Large intestine (tissue), 12 donors: Measurements from ENCODE around the gene LRRC74B. TPM values are rescaled to one million over a fixed set of nuclear protein-coding genes. Genes with fewer than 3 reads are reported as not detected.

ENCODE experiments used
- DNase-seq, 2 donors: peaks; one replicate each; pipeline versions ENCODE4 v3.0.0 to v3.0.0-alpha.2; 2013
- H3K27ac ChIP-seq: one replicate; pipeline ENCODE4 v1.5.1; 2013; ENCODE audit warnings: low read length
- H3K27me3 ChIP-seq: 2 replicates; pipeline ENCODE4 v1.6.1; 2013; ENCODE audit warnings: low read length; ENCODE audit not compliant: control insufficient read depth, insufficient read depth
- H3K36me3 ChIP-seq: 2 replicates; pipeline ENCODE4 v1.6.1; 2013; ENCODE audit warnings: low read length; ENCODE audit not compliant: control insufficient read depth, insufficient read depth
- H3K4me1 ChIP-seq: one replicate; pipeline ENCODE4 v1.6.1; 2013; ENCODE audit warnings: low read length; ENCODE audit not compliant: control insufficient read depth, insufficient read depth
- H3K4me3 ChIP-seq: one replicate; pipeline ENCODE4 v1.5.1; 2013; ENCODE audit warnings: low read length
- H3K9me3 ChIP-seq: one replicate; pipeline ENCODE4 v1.6.1; 2013; ENCODE audit warnings: mild to moderate bottlenecking, low read depth, low read length, moderate library complexity; ENCODE audit not compliant: control insufficient read depth
- WGBS: methylation state at CpG from one replicate; pipeline ENCODE4 v1.1.5; 2013; ENCODE audit warnings: low lambda C conversion rate; ENCODE audit not compliant: insufficient coverage; 5-methylcytosine and 5-hydroxymethylcytosine counted together
- long read RNA-seq, 11 donors: transcript quantifications; one replicate each; lab custom pipeline, GENCODE V29; 2026
- polyA plus RNA-seq: library from polyadenylated mRNA; unstranded; fragments of 120-200 nt; gene quantifications from one replicate; pipeline ENCODE4 v1.2.1, GENCODE V29; 2013

The LRRC74B gene
- 0.22 TPM for polyA plus RNA-seq
- long read RNA-seq, donor 1, result 0 reads
- long read RNA-seq, donor 2, result 0 reads
- long read RNA-seq, donor 3, result 0 reads
- long read RNA-seq, donor 4, result 0 reads
- long read RNA-seq, donor 5, result 0 reads
- long read RNA-seq, donor 6, result 0 reads
- long read RNA-seq, donor 7, result 0 reads
- long read RNA-seq, donor 8, result 0 reads
- long read RNA-seq, donor 9, result 0 reads
- long read RNA-seq, donor 10, result 0 reads
- long read RNA-seq, donor 11, result 0 reads

GRCh38 chr22:21045585-21046294 lies at the start of gene LRRC74B:
TSS of gene LRRC74B (plus strand) at chr22:21045946. CDS start at chr22:21045987, 41 bp downstream.
- peak; percentile 83 to 85 for DNase-seq
- Histone ChIP-seq H3K4me1 (peaks cover 40% of the 10 kb centered on the region), H3K36me3 (no peaks in the 10 kb centered on the region), H3K4me3 (peak within 1 kb of the TSS; percentile 38), H3K27me3 (peaks cover 9% of the 10 kb centered on the region), H3K27ac (peak within 1 kb of the TSS; percentile 17), H3K9me3 (no peaks in the 10 kb centered on the region)
- no CpG with 5 or more reads among the region's 47 CpGs for WGBS

GRCh38 chr22:20996031-20996410 lies 49.7 kb upstream of the LRRC74B start:
- Histone ChIP-seq H3K9me3 (no peaks in the 10 kb centered on the region), H3K4me1 (peaks cover 11% of the 10 kb centered on the region), H3K27ac (no peak overlapping the region), H3K27me3 (no peaks in the 10 kb centered on the region), H3K4me3 (no peak overlapping the region), H3K36me3 (peaks cover 81% of the 10 kb centered on the region)
- no peak for DNase-seq
- no CpG with 5 or more reads among the region's 10 CpGs for WGBS

- H3K36me3 ChIP-seq, result peaks cover 73% of the 10 kb centered on the region
- peaks cover 11% of the 10 kb centered on the region for H3K4me1 ChIP-seq
Measured at GRCh38 chr22:20996598-20997535, 48.9 kb upstream of the LRRC74B start.

GRCh38 chr22:20997536-20998257 lies 48.0 kb upstream of the LRRC74B start:
- no peaks in the 10 kb centered on the region for H3K9me3 ChIP-seq
- no peak overlapping the region for H3K27ac ChIP-seq
- H3K4me3 ChIP-seq, result no peak overlapping the region
- WGBS, result no CpG with 5 or more reads among the region's 13 CpGs
- H3K27me3 ChIP-seq, result no peaks in the 10 kb centered on the region
- H3K4me1 ChIP-seq, result peaks cover 11% of the 10 kb centered on the region
- H3K36me3 ChIP-seq, result peaks cover 65% of the 10 kb centered on the region
- no peak for DNase-seq

More at GRCh38 chr22:20996598-20997535, 48.9 kb upstream of the LRRC74B start:
- H3K27ac ChIP-seq, result no peak overlapping the region
- WGBS, result no CpG with 5 or more reads among the region's 27 CpGs
- H3K4me3 ChIP-seq, result no peak overlapping the region
- no peaks in the 10 kb centered on the region for H3K27me3 ChIP-seq
- no peaks in the 10 kb centered on the region for H3K9me3 ChIP-seq
- DNase-seq, result no peak

- no CpG with 5 or more reads among the region's 7 CpGs for WGBS
- Histone ChIP-seq H3K36me3 (peaks cover 58% of the 10 kb centered on the region), H3K27ac (no peak overlapping the region), H3K4me1 (peaks cover 18% of the 10 kb centered on the region), H3K4me3 (no peak overlapping the region), H3K9me3 (no peaks in the 10 kb centered on the region), H3K27me3 (no peaks in the 10 kb centered on the region)
- DNase-seq, result no peak
Measured at GRCh38 chr22:20998411-20999336, 47.1 kb upstream of the LRRC74B start.

- no CpG with 5 or more reads among the region's 27 CpGs for WGBS
Measured at GRCh38 chr22:20999350-21000206, 46.2 kb upstream of the LRRC74B start.

GRCh38 chr22:21000207-21000986 lies 45.3 kb upstream of the LRRC74B start:
- H3K27ac ChIP-seq, result no peak overlapping the region
- WGBS, result no CpG with 5 or more reads among the region's 22 CpGs
- H3K4me3 ChIP-seq, result peak overlapping the region; percentile 94
- H3K36me3 ChIP-seq, result peaks cover 46% of the 10 kb centered on the region
- H3K4me1 ChIP-seq, result peaks cover 20% of the 10 kb centered on the region
- H3K9me3 ChIP-seq, result no peaks in the 10 kb centered on the region
- DNase-seq, result no peak
- no peaks in the 10 kb centered on the region for H3K27me3 ChIP-seq

More at GRCh38 chr22:20999350-21000206, 46.2 kb upstream of the LRRC74B start:
- no peaks in the 10 kb centered on the region for H3K27me3 ChIP-seq
- no peaks in the 10 kb centered on the region for H3K9me3 ChIP-seq
- peaks cover 53% of the 10 kb centered on the region for H3K36me3 ChIP-seq
- H3K27ac ChIP-seq, result no peak overlapping the region
- peaks cover 20% of the 10 kb centered on the region for H3K4me1 ChIP-seq
- DNase-seq, result no peak
- H3K4me3 ChIP-seq, result no peak overlapping the region

GRCh38 chr22:21000987-21001600 lies 44.7 kb upstream of the LRRC74B start:
- DNase-seq, result no peak
- Histone ChIP-seq H3K27ac (peak overlapping the region; percentile 100), H3K27me3 (no peaks in the 10 kb centered on the region), H3K9me3 (no peaks in the 10 kb centered on the region), H3K4me1 (peaks cover 20% of the 10 kb centered on the region), H3K36me3 (peaks cover 43% of the 10 kb centered on the region), H3K4me3 (peak overlapping the region; percentile 94)
- no CpG with 5 or more reads among the region's 26 CpGs for WGBS
